CD1c-positive myeloid dendritic cell (primary cell): Measurements from ENCODE around the gene C11orf71.

Experiments
- DNase-seq: peaks from one replicate; pipeline ENCODE4 v3.0.0-alpha.2; 2016; ENCODE audit errors: extremely low spot score

C11orf71 gene

DNA sequence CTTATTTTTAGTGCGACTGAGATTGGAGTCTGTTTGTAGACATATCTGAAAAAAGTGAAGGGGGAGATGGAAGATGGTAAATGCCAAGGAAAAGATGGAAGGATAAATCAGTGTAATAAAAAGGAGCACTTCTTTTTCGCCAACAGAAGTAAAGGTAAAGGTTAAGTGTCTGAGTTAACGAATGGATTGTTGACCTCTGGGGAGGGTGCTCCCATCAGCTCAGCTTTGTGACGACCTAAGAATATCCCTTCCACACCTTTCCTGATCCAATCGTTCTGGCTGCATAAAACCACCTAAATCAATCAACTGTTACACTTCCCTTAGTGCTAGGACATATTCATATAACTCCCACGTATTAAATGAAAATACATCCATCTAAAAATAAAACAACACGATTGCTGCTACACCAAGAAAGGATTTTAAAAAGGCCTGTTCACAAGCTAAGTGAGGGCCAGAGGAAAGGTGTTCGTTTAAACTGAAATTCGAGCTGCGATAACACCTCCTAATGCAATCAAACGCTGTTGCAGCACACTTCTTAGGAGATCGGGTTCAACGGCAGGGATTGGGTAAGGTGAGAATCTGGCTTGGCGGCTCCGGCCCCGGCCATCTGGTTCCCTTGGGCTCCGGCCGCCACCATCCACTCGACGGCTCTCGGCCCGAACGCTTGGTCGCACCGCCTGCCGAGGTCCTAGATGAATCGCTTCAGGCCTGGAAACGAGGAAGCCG lies 658 bp downstream of the C11orf71 start:
- no peak for DNase-seq

DNA sequence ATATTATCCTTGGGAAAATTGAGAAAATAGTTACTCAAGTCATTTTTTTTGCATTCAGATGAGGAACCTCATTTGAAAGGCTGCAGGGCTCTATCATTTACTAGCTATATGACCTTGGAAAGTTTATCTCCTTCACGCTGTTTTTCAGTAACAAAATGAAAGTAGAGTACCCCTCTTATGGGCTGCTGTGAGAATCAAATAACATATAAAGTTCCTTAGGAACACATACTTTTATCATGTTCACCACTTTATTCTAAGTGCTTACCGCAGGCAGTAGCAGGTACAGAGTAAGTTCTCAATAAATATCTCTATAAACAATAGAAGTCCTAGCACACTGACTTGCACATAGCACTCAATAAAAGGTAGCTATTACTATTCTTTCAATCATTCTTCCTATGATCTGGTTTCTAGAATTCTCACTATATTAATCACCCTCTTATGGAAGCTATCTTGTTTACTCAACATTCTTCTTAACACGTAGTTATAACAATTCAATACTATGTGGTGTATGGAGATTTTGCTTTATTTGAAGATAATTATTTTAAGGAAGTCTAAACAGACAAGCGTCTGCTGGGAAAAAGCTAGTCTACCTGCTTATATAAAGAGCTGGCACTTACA lies 1.9 kb downstream of the C11orf71 start:
- DNase-seq, result no peak

DNA sequence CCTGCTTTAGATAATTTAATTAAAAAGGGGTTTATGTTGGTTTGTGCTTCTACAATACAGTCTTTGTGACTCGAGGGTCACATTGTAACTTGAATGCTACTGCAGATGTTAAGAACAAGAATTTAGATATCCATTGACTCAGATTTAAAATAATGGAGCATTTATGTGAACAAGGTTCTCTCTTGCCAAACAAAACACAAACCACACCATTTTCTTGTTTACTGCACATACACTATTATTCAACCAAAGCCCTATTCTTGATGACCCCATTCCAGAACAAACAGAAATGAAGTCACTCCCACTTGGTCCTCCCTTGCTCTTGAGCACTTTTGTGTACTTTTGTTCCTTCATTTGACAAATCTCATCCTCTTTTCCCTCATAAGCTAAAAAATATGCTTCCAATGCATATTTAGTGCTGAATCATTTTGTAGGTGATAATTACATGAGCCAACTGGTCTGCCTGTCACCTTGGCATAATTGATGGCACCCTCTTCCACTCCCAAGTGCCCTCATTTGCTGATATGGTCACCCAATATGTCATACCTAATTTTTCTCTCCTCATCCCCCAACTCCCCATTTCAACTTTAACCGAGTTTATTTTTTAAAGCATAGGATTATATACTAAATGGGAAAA lies 2.8 kb downstream of the C11orf71 start:
- DNase-seq, result no peak

DNA sequence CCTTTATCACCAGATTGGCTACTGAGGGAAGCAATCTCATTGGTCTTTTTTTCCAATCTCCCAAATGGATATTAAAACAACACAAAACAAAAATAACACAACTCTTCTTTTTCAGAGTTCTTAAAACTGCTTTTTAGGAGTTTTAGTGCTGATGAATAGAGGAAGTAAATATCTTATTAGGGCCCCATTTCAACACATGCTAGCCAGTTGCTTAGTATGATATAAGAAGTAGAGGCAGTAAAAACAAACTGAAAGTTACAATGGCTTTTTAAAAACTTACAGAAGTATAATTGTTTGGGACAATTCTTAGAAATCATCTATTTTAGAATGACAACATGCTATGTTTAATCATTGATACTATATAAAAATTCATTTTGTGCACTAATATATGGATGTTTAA lies 3.4 kb downstream of the C11orf71 start:
- no peak for DNase-seq

DNA sequence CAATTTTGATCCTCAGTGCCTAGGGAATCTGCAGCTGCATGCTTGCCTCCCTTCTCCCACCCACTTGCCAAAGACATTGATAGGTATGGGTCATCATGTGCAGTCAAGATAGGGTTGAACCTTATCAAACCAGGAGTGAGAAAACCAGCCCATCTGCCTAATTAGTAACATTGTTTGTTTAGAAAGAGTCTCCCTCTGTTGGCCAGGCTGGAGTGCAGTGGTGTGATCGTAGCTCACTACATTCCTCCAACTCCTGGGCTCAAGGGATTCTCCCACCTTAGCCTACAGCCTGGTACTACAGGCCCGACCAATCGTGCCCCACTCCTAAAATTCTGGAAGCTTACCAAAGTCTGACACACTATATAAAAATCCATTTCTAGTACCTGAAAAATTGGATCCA lies 4.6 kb downstream of the C11orf71 start:
- DNase-seq, result no peak

DNA sequence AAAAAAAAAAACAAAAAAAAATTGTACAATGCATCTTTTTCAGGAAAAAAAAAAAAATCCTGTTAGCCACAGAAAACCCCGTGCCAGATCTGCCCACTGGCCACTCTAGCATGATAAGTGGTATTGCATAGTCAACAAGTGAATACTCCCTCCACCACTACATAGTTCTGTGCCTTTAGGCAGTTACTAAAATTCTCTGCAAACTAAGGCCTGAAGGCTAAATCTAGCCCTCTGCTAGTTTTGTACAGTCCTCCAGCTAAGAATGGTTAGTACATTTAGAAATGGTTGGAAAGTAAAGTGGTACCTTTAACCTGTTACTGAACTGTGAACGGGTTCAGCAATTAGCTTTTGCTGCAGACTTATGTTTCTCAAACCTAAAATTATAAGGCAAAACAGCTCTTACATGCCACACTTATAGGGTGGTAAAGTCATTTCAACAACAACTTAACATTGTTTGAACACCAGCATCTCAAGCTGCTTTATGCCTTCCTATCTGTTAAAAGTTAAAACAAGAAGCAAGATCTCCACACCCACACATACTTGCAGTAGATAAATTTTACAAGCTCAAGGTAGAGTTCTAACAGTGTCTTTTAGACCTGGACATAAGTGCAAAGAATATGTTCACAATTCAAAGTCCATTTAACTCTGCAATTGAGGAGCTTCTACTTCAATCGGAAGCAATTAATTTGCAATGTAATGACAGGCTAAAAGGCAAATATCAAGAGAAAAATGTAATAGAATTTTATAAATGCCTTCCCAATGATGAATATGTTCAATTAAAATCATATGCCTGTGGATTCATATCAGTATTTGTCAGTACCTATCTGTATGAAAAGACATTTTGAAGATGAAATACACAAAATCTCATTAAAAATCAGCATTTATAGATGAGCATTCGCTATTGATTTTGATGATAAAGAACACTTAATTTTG lies 7.3 kb downstream of the C11orf71 start:
- DNase-seq, result no peak

DNA sequence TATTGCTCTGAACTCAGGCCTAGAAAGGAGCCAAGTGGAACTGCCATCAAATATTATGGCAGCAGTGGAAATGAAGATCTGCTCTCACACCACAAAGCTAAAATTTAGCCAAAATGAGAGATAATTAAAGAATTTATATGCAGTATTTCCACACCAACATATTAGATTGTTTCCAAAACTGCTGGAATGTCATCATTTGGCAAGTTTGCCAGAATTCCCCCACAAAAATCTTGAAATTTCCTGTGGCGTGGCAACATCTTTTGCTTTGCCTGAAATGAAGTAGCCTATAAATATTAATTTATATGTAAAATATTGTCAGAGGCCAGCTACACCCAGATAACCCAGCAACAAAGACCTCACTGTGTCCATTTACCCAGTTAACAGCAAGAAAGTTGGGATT lies 13.8 kb downstream of the C11orf71 start:
- no peak for DNase-seq

DNA sequence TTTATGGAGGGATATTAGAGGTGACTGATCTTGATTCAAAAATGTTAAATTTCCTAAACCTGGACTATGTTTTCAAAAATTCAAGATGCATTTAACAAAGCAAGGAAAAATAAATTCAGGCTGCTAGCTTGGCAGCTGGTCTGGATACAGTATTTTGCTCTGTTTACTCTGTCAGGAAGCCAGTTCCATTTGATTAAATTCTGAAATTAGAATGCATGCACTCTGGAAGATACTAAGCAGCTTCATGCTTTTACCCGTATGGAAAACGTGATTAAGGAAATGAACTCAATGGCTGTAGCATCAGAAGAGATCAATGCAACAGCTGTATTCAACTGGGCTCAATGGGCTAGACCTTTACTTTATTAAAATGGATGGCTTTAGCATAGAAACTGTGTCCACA lies 14.2 kb downstream of the C11orf71 start:
- no peak for DNase-seq

DNA sequence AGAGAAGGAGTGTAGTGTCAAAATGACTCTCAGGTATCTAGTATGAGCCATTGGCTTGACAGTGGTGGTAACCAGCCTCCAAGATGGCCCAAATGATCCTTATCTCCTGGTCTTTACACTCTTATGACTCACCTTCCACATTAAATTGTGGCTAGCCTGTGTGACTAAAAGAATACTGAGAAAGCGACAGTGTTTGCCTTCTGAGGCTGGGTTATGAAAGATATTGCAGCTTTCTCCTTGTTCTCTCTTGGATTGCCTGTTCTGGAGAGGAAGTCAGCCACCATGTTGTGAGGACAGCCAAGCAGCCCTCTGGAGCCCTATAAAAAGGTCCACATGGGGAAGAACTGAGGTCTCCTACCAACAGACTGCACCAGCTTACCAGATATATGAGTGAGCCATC lies 15.8 kb downstream of the C11orf71 start:
- no peak for DNase-seq

DNA sequence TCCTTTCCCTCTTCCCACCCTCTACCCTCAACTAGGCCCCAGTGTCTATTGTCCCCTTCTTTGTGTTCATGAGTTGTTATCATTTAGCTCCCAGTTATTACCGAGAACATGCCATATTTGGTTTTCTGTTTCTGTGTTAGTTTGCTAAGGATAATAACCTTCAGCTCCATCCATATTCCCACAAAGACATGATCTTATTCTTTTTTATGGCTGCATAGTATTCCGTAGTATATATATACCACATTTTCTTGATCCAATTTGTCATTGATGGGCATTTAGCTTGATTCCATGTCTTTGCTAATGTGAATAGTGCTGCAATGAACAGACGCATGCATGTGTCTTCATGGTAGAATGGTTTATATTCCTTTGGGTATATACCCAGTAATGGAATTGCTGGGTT lies 17.8 kb downstream of the C11orf71 start:
- DNase-seq, result no peak

DNA sequence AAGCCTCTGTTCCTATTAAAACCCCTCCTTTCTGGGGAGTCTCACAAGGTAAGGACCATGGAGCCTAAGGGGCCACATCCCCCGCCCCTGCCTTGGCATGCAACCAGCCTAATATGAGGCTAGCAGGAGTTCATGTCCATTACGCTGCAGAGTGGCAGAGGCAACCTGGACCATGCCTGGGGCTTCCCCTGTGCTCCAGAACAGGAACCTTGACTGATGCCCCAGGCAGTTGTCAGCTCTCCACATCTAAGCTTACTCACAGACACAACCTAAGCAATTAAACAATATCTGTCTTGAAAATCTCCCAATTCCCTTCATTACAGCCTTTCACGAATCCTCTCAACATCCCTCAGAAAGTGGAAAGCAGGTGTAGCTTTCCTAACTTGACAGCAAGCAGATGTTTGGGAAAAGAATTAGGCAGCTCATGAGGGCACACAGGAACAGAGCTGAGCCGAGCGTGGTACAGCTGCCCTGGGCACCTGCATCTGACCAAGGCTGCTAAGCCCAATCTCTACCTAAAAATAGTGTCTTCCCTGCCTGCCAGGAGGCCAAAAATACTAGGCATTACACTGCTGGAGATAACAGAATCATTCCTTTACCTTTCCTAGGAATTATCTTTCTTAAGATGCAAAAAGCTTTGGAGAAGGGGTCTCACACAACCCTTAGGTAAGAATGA lies 20.8 kb downstream of the C11orf71 start:
- DNase-seq, result no peak

DNA sequence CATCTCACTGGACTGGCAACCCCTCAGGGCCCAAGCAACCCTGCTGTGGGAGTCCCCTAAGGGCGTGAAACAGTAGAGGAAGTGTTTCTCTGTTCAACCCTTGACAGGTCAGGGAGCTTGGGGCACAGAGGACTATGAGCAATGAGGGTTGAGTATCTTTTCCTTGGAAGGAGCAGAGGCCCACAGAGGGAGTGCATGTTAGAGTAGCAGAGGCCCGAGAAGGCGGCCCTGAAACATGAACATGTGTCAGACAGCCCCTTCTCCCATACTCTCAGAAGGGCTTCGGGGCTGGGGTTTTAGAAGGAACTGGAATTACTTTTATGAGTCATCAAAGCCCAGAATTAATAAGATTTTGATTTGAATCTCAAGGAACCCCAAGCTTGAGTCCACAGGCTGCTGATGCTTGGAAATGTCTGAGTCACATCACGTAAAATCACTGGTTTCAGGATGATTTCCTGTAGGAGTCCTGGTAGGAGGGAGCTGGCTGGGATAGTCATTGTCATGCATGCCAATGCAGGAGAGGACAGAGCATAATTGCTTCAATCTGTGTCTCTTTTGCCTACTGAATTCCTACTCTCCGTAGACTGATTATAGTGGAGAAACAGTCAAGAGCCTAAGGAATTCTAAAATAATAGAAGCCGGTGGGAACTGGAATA lies 22.6 kb downstream of the C11orf71 start:
- no peak for DNase-seq

DNA sequence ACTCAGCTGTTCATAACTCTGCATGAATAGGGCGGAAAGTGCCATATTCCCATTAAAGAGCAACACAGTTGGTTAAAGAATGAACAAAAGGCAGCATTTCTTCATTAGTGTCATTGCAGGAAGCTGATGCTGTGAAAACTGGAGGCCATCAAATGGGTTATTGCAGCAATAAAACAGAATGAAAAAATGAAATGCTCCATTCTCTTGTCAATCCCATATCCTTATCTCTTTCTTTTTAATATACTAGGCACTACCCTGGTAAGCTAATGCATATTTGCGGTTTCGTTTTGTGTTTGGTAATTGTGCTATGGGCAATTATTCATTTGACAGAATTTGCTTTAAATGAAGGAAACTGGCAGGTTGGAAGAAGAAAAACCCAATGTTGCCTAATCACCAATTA lies 25.3 kb downstream of the C11orf71 start:
- DNase-seq, result no peak

DNA sequence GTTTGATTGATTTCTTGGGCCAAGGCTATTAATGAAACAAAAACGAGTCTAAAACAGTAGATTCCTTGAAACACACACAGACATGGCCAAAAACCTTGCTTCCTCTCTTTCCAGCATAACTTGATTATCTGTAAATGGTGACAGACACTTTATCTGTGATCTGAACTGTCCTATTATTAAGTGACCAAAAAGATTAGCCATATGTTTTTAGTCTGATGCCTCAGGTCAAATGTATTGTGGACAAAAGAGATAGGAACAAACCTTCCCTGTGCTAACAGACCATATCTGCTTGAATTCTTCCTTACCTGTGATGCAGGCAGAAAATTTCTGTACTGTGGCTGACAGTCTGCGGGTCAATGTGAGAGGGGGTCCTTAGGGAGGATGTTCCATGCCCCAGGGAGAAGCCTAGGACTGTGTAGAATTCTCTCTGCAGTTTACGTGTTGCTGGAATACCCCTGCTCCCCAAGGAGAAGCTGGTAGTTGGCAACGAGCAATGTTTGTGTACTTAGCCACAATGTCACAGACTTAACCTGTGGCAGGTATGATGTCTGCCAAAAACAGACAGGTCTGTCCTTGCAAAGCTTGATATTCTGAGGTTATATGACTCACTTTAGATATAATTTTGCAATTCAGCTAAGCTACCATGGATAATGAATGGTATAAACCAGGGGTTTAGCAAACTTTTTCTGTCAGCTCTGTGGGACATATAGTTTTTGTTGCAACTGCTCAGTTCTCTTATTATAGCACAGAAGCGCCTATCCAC lies 31.2 kb downstream of the C11orf71 start:
- no peak for DNase-seq

DNA sequence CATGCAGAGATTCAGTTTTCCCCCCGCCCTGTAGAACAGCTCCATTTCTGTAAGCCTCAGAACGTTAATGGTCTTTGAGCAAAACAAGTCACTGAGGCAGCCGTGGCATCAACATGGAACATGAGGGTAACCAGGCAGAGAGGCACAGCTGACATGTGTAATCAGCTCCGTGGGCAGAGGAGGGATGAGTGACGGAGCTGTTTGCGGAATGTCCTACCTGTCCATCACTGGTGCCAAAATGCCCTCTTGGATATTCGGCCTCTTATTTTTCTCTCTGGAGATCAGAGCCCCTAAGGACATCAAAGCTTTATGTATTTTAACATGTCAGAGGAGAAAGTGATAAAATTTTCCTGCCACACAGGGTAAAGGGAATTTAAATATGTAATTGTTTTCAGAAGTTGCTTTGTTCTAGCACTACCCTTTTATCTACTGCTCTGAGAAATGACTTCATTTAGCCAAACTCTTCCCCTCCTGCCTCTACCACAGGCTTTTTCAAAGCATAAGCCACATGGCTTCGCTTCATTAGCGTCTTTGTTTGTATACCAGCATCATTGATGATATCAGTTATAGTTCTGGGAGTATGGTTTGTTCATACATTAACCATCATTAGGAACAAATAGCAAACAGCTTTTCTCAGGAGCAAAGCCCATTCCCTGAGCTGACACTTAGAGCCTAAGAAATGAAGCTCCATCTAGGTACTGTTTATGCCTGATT lies 32.9 kb downstream of the C11orf71 start:
- DNase-seq, result no peak

DNA sequence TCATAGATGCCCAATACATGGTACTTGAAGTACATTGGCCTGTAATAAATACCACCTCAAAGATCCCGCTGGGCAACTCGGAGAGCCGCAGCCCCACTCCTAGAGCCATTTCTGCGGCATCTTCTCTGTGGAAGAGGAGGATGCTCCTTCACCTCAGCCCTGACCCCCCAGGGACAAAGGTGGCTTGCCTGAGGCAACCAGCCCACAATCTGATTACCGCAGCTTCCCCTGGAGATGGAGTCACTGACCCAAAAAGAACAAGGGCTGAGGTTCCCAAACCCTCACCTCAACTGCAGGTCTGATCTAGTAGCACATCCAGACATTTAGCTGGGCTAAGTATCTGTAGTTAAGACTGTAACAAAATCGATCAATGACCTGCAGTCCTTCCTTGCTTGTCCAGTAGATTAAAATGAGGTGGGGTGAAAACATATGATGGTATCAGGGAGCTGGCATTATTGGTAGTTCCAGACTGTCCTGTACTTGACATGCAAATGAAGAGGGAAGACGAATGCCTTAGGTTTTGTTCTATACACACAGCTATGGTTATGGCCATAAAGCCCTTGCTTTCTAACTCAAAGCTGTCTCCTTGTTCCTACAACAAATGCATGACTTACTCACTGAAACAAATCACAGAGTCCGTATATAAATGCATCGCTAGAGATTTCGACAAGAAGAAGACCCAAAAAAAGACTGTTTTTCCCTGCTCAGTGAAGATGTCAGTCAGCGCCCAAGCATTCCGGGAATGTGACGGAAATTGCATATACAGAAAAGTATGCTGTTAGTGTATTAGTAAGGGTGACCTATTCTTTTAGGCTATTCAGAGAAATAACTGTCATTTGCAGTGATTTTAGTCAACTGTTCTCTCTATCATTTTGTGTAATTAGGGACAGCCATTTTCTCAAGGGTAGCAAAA lies 33.7 kb downstream of the C11orf71 start:
- no peak for DNase-seq

DNA sequence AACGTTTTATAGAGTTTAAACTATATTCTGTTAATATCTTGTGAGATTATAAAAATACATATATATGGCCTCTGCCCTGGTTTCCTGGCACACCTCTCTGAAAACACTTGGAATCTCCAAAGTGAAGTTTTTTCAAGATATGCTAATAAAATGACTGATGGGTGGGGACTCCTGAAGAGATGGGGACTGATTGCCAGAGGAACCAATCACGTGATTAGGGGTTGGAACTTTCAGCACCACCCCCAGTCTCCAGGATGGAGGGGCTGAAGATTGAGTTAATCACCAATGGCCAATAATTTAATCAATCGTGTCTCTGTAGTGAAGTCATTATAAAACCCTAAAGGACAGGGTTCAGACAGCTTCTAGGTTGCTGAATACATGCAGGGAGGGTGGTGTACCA lies 37.4 kb downstream of the C11orf71 start:
- no peak for DNase-seq

DNA sequence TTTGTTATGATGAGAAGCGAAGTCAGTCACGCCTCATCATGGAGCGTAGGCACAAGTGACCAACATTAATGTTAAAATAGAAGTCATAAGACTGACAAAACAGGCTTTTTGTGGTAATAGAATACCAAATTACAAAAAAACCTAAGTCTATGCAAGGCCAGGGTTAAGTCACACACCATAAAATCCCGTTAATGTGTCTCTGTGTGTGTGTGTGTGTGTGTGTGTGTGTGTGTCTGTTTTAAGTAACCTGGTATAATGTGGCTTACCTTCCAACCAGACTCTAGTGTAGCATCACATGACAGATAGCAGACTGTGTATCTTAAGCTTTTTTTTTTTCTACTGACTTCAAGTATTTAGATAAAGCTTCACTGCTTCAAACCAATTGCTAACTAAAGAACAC lies 38.0 kb downstream of the C11orf71 start:
- no peak for DNase-seq

DNA sequence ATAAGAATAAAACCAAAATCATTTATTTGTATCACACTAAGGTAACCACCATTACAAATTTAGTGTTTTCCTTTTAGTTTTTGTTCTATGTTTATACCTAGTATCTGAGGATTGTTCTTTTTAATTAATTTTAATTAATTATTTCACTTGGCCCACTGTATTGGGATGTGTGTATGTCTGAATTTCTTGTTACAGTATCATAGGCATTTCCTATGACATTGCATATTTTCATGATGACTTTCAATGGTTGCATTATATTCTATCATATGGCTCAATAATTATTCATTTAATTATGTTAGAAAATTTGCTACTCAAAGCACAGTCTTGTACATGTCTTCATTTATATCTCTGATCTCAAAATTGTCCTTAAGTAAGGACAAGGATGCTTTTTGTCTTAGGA lies 41.0 kb downstream of the C11orf71 start:
- no peak for DNase-seq
